GM23338 (cell line): ENCODE results near the gene OR2W3. TPM values are rescaled to one million over a fixed set of nuclear protein-coding genes. Genes with fewer than 3 reads are reported as not detected.
"Not testable (repeated sequence)": the region's sequence is repeated elsewhere in the genome, so short reads cannot be mapped to it uniquely, and the experiment has no call there.

Source experiments
- ATAC-seq: fragments of 200-7000 bp; cut with Tn5 transposase; 3 replicates; pipeline ENCODE4 v1.9.1; 2020
- DNase-seq: peaks from one replicate; pipeline ENCODE4 v3.0.0-alpha.2; 2015; ENCODE audit warnings: low spot score
- H2AFZ ChIP-seq: fragments of 200-600 bp; sonication (generic); 2 replicates; pipeline ENCODE4 v1.8.0; 2016; ENCODE audit warnings: antibody characterized with exemption, mild to moderate bottlenecking, moderate library complexity
- H3F3A ChIP-seq: fragments of 200-600 bp; sonication (generic); replicated peaks from 2 replicates; pipeline ENCODE4 v1.8.0; 2017; ENCODE audit warnings: antibody characterized with exemption, mixed run types, low read depth
- H3K27ac ChIP-seq: fragments of 200-600 bp; sonication (generic); 2 replicates; pipeline ENCODE4 v1.6.1; 2016; ENCODE audit warnings: low read depth
- H3K27me3 ChIP-seq: fragments of 200-600 bp; sonication (generic); 2 replicates; pipeline ENCODE4 v1.8.0; 2016; ENCODE audit warnings: mild to moderate bottlenecking, mixed run types, moderate library complexity; ENCODE audit not compliant: insufficient read depth
- H3K36me3 ChIP-seq: fragments of 200-600 bp; sonication (generic); 2 replicates; pipeline ENCODE4 v1.8.0; 2016; ENCODE audit warnings: mild to moderate bottlenecking; ENCODE audit not compliant: insufficient read depth
- H3K4me1 ChIP-seq: fragments of 200-600 bp; sonication (generic); 2 replicates; pipeline ENCODE4 v1.8.0; 2016; ENCODE audit warnings: mild to moderate bottlenecking, moderate library complexity; ENCODE audit not compliant: insufficient read depth
- H3K4me2 ChIP-seq: fragments of 200-600 bp; sonication (generic); 2 replicates; pipeline ENCODE4 v1.7.1; 2017; ENCODE audit warnings: mixed run types
- H3K4me3 ChIP-seq: fragments of 200-600 bp; sonication (generic); 2 replicates; pipeline ENCODE4 v1.6.1; 2016; ENCODE audit warnings: mixed run types
- H3K79me2 ChIP-seq: fragments of 200-600 bp; sonication (generic); replicated peaks from 2 replicates; pipeline ENCODE4 v1.8.0; 2017; ENCODE audit warnings: mild to moderate bottlenecking; ENCODE audit not compliant: insufficient read depth
- H3K9me2 ChIP-seq: fragments of 200-600 bp; sonication (generic); 2 replicates; pipeline ENCODE4 v1.8.0; 2017; ENCODE audit not compliant: insufficient read depth
- H4K20me1 ChIP-seq: fragments of 200-600 bp; sonication (generic); replicated peaks from 2 replicates; pipeline ENCODE4 v1.8.0; 2017; ENCODE audit warnings: mild to moderate bottlenecking; ENCODE audit not compliant: insufficient read depth
- H3K27ac Mint-ChIP-seq: 2 replicates; pipeline ENCODE4 v1.8.0; 2020; ENCODE audit warnings: inconsistent platforms, mild to moderate bottlenecking, moderate library complexity, mixed read lengths
- H3K27me3 Mint-ChIP-seq: 3 replicates; pipeline ENCODE4 v1.8.0; 2022; ENCODE audit warnings: low read depth, mild to moderate bottlenecking, moderate library complexity, mixed read lengths, inconsistent platforms; ENCODE audit not compliant: insufficient read depth, poor library complexity
- H3K36me3 Mint-ChIP-seq: 3 replicates; pipeline ENCODE4 v1.8.0; 2021; ENCODE audit warnings: low read depth, mild to moderate bottlenecking, inconsistent platforms, moderate library complexity, mixed read lengths
- H3K4me1 Mint-ChIP-seq: 3 replicates; pipeline ENCODE4 v1.8.0; 2020; ENCODE audit warnings: mild to moderate bottlenecking, inconsistent platforms, mixed read lengths
- H3K4me3 Mint-ChIP-seq: 3 replicates; pipeline ENCODE4 v1.8.0; 2021; ENCODE audit warnings: moderate library complexity, mild to moderate bottlenecking, inconsistent platforms, mixed read lengths
- H3K9me3 Mint-ChIP-seq: 3 replicates; pipeline ENCODE4 v1.8.0; 2020; ENCODE audit warnings: moderate library complexity, mild to moderate bottlenecking, inconsistent platforms, mixed read lengths
- CREB1 ChIP-seq: fragments of 250-450 bp; sonication (Bioruptor Pico); IDR thresholded peaks from 2 replicates; pipeline ENCODE4 v1.5.0; 2020; ENCODE audit warnings: low read depth, mild to moderate bottlenecking, moderate library complexity
- CTCF ChIP-seq, 2 experiments: fragments of 200-600 bp in 1 of 2; sonication (generic) in 1 of 2; conservative IDR thresholded peaks; 2 replicates each; pipeline versions ENCODE4 v1.5.1 to v1.6.1; 2016 to 2017; ENCODE audit warnings: antibody characterized with exemption in 2 of 2, low read depth in 2 of 2, mild to moderate bottlenecking in 2 of 2, moderate library complexity in 1 of 2
- REST ChIP-seq: IDR thresholded peaks from one replicate; pipeline ENCODE4 v1.6.1; 2018; ENCODE audit warnings: antibody characterized with exemption; ENCODE audit not compliant: unreplicated experiment
- polyA plus RNA-seq: library from polyadenylated mRNA; unstranded; fragments of >200 nt; fragmentation: Nextera tagmentation; extraction: Ambion mirVana; gene quantifications from 2 replicates; pipeline ENCODE4 v1.2.1, GENCODE V29; 2016
- total RNA-seq: library from RNA; depleted of rRNA; stranded (reverse); fragments of >200 nt; shearing (Covaris generic); gene quantifications from 2 replicates; pipeline ENCODE4 v1.2.3, GENCODE V29; 2014

OR2W3 gene
- total and polyA plus RNA-seq, 2 experiments from 2014 or later = 0.45 TPM; not detected in 1

- peak overlapping the region; percentile 66; the same call in 1 of the 2 replicates for H2AFZ ChIP-seq
- peaks cover 65% of the 10 kb centered on the region for H3K9me3 Mint-ChIP-seq
- no peak overlapping the region for H3K4me3 Mint-ChIP-seq
- H3K4me2 ChIP-seq = no peak overlapping the region
- no peak for DNase-seq
- H3K36me3 Mint-ChIP-seq = peaks cover 24% of the 10 kb centered on the region
- no peaks in the 10 kb centered on the region for H4K20me1 ChIP-seq
- peaks cover 3% of the 10 kb centered on the region for H3K27me3 Mint-ChIP-seq
- H3K4me3 ChIP-seq = no peak overlapping the region
- H3K79me2 ChIP-seq = no peaks in the 10 kb centered on the region
- ATAC-seq = no peak
- no peaks in the 10 kb centered on the region for H3K36me3 ChIP-seq
- no peak overlapping the region for H3K27ac Mint-ChIP-seq
- no peaks in the 10 kb centered on the region for H3K27me3 ChIP-seq
- no peaks in the 10 kb centered on the region for H3F3A ChIP-seq
- TF ChIP-seq CREB1 = no peak
- TF ChIP-seq REST = no peak
- H3K27ac ChIP-seq = no peak overlapping the region
- H3K4me1 Mint-ChIP-seq = no peaks in the 10 kb centered on the region
- no peaks in the 10 kb centered on the region for H3K9me2 ChIP-seq
- H3K4me1 ChIP-seq = no peaks in the 10 kb centered on the region
Measured at GRCh38 chr1:247936415-247936814, 41.0 kb downstream of the OR2W3 start.

- not testable (repeated sequence) for H3K4me1 Mint-ChIP-seq, H3K4me1 ChIP-seq, H3K27me3 ChIP-seq, H3K27me3 Mint-ChIP-seq, H3K36me3 ChIP-seq, H3K9me2 ChIP-seq, H3F3A ChIP-seq, H3K27ac Mint-ChIP-seq, H3K79me2 ChIP-seq, H4K20me1 ChIP-seq, H3K27ac ChIP-seq
- ATAC-seq (peak; percentile 98), DNase-seq (peak; percentile 98)
- Histone ChIP-seq H2AFZ (peak overlapping the region; percentile 97; the same call in 1 of the 2 replicates), H3K4me2 (peak overlapping the region; percentile 81), H3K4me3 (peak overlapping the region; percentile 76)
- peak; percentile 88 to 97 for TF ChIP-seq CTCF (conservative IDR thresholded peaks at IDR 0.05; ENCODE audit: low read depth in 2 of 2)
- Mint-ChIP-seq H3K4me3 (peak overlapping the region; percentile 67; the same call in 2 of the 3 replicates), H3K9me3 (peaks cover 65% of the 10 kb centered on the region), H3K36me3 (peaks cover 25% of the 10 kb centered on the region)
Measured at GRCh38 chr1:247936965-247937734, 41.8 kb downstream of the OR2W3 start.
